CD4-positive, alpha-beta T cell treated with Interleukin-17A for 4 hours (primary cell): ENCODE measurements around the gene OAS1.
A peak's percentile ranks its signal among the peaks of the same experiment; 100 is the strongest.
"Not testable (repeated sequence)": the region's sequence is repeated elsewhere in the genome, so short reads cannot be mapped to it uniquely, and the experiment has no call there.

Source experiments
- DNase-seq: peaks from one replicate; pipeline ENCODE4 v3.0.0-alpha.2; 2020; ENCODE audit warnings: mixed read lengths

Gene OAS1

GRCh38 chr12:112900298-112901145 lies 6.2 kb upstream of the OAS1 start:
- DNase-seq, result peak; percentile 61

GRCh38 chr12:112901271-112901670 lies 5.5 kb upstream of the OAS1 start:
- no peak for DNase-seq

GRCh38 chr12:112904571-112904970 lies 2.2 kb upstream of the OAS1 start:
- DNase-seq, result no peak

GRCh38 chr12:112905451-112906089 lies 1.2 kb upstream of the OAS1 start:
- DNase-seq, result no peak

GRCh38 chr12:112907415-112908157 lies 824 bp downstream of the OAS1 start:
- peak; percentile 12 for DNase-seq

- peak; percentile 44 for DNase-seq
These were observed 1.8 kb downstream of the OAS1 start for GRCh38 chr12:112908548-112908947.

GRCh38 chr12:112909693-112910092 lies 2.9 kb downstream of the OAS1 start:
- DNase-seq, result no peak

GRCh38 chr12:112913038-112913688 lies 6.4 kb downstream of the OAS1 start:
- DNase-seq, result no peak

GRCh38 chr12:112913888-112914287 lies 7.1 kb downstream of the OAS1 start:
- DNase-seq, result not testable (repeated sequence)

- no peak for DNase-seq
These were observed 9.5 kb downstream of the OAS1 start for GRCh38 chr12:112916270-112916669.

GRCh38 chr12:112919121-112919520 lies 12.4 kb downstream of the OAS1 start:
- DNase-seq, result no peak

- no peak for DNase-seq
These were observed 18.2 kb downstream of the OAS1 start for GRCh38 chr12:112924986-112925385.

- DNase-seq, result not testable (repeated sequence)
These were observed 19.8 kb downstream of the OAS1 start for GRCh38 chr12:112926416-112927033.

- DNase-seq, result no peak
These were observed 20.7 kb downstream of the OAS1 start for GRCh38 chr12:112927475-112927874.

GRCh38 chr12:112927925-112928324 lies 21.2 kb downstream of the OAS1 start:
- no peak for DNase-seq

GRCh38 chr12:112928978-112929377 lies 22.2 kb downstream of the OAS1 start:
- DNase-seq, result no peak

- DNase-seq, result no peak
These were observed 23.0 kb downstream of the OAS1 start for GRCh38 chr12:112929715-112930114.

GRCh38 chr12:112930350-112930749 lies 23.6 kb downstream of the OAS1 start:
- no peak for DNase-seq

- DNase-seq, result no peak
These were observed 25.8 kb downstream of the OAS1 start for GRCh38 chr12:112932485-112933128.

GRCh38 chr12:112933129-112933505 lies 26.4 kb downstream of the OAS1 start:
- no peak for DNase-seq

- no peak for DNase-seq
These were observed 29.5 kb downstream of the OAS1 start for GRCh38 chr12:112936264-112936663.

- DNase-seq, result no peak
These were observed 30.2 kb downstream of the OAS1 start for GRCh38 chr12:112936927-112937326.
